Upper lobe of right lung (tissue), 1 donor: ENCODE results near the gene PAFAH1B2. TPM values are rescaled to one million over a fixed set of nuclear protein-coding genes. Genes with fewer than 3 reads are reported as not detected.

Experiments
- ATAC-seq: fragments of 200-7000 bp; cut with Tn5 transposase; one replicate; pipeline ENCODE4 v1.9.1; 2020; ENCODE audit warnings: mild to moderate bottlenecking, moderate library complexity
- DNase-seq: peaks from one replicate; pipeline ENCODE4 v3.0.0-alpha.2; 2020
- H3K27ac ChIP-seq: fragments of 200-600 bp; one replicate; pipeline ENCODE4 v1.8.0; 2022
- H3K27me3 ChIP-seq: fragments of 200-600 bp; one replicate; pipeline ENCODE4 v1.8.0; 2022; ENCODE audit warnings: mild to moderate bottlenecking
- H3K36me3 ChIP-seq: fragments of 200-600 bp; one replicate; pipeline ENCODE4 v1.8.0; 2022
- H3K4me1 ChIP-seq: fragments of 200-600 bp; one replicate; pipeline ENCODE4 v1.8.0; 2022
- H3K4me3 ChIP-seq: fragments of 200-600 bp; one replicate; pipeline ENCODE4 v1.8.0; 2022; ENCODE audit warnings: mild to moderate bottlenecking
- H3K9me3 ChIP-seq: fragments of 200-600 bp; one replicate; pipeline ENCODE4 v1.8.0; 2022
- CTCF ChIP-seq: fragments of 200-600 bp; IDR thresholded peaks from one replicate; pipeline ENCODE4 v1.8.0; 2022; ENCODE audit warnings: antibody characterized with exemption
- intact Hi-C: fragments of 100-400 bp; cut with DNase I; formaldehyde crosslinking; loops from one replicate; pipeline ENCODE4 v1.11.0; 2022
- total RNA-seq: library from RNA; stranded (reverse); fragmentation: NEBNext Ultra II Directional; extraction: Animal tissue kit (Norgen Biotek cat#: 25700); gene quantifications from one replicate; pipeline ENCODE4 v1.2.1, GENCODE V29; 2021
- donor health status: DM: no; HTN: yes; CAD: no; lungs with severe emphysema.

Gene PAFAH1B2
- total RNA-seq, 1 donor from 2014 or later, result 86.9 TPM

GRCh38 chr11:117189941-117190544 is 46.0 kb downstream of the PAFAH1B2 start:
- intact Hi-C loops, result no loop called here
- no peak for ATAC-seq
- H3K27me3 ChIP-seq, result no peaks in the 10 kb centered on the region
- H3K4me1 ChIP-seq, result no peaks in the 10 kb centered on the region
- H3K4me3 ChIP-seq, result no peak overlapping the region
- TF ChIP-seq CTCF, result no peak
- no peak overlapping the region for H3K27ac ChIP-seq
- H3K9me3 ChIP-seq, result no peaks in the 10 kb centered on the region
- H3K36me3 ChIP-seq, result peaks cover 49% of the 10 kb centered on the region
- peak; percentile 58 for DNase-seq

GRCh38 chr11:117191680-117192400 is 47.8 kb downstream of the PAFAH1B2 start:
- Histone ChIP-seq H3K9me3 (no peaks in the 10 kb centered on the region), H3K4me3 (no peak overlapping the region), H3K4me1 (no peaks in the 10 kb centered on the region), H3K27me3 (no peaks in the 10 kb centered on the region), H3K36me3 (peaks cover 49% of the 10 kb centered on the region), H3K27ac (no peak overlapping the region)
- ATAC-seq (no peak), DNase-seq (peak; percentile 61)
- no peak for TF ChIP-seq CTCF
- intact Hi-C loops, result no loop called here

GRCh38 chr11:117192401-117192875 is 48.4 kb downstream of the PAFAH1B2 start:
- peaks cover 49% of the 10 kb centered on the region for H3K36me3 ChIP-seq
- ATAC-seq (no peak), DNase-seq (no peak)
- no peaks in the 10 kb centered on the region for H3K4me1 ChIP-seq
- H3K4me3 ChIP-seq, result no peak overlapping the region
- no peaks in the 10 kb centered on the region for H3K9me3 ChIP-seq
- no peaks in the 10 kb centered on the region for H3K27me3 ChIP-seq
- intact Hi-C loops, result no loop called here
- no peak overlapping the region for H3K27ac ChIP-seq
- TF ChIP-seq CTCF, result no peak

GRCh38 chr11:117193130-117194020 is 49.3 kb downstream of the PAFAH1B2 start:
- H3K27ac ChIP-seq, result no peak overlapping the region
- H3K9me3 ChIP-seq, result no peaks in the 10 kb centered on the region
- DNase-seq (peak; percentile 59), ATAC-seq (no peak)
- peaks cover 5% of the 10 kb centered on the region for H3K4me1 ChIP-seq
- peaks cover 49% of the 10 kb centered on the region for H3K36me3 ChIP-seq
- intact Hi-C loops, result no loop called here
- no peak for TF ChIP-seq CTCF
- no peaks in the 10 kb centered on the region for H3K27me3 ChIP-seq
- H3K4me3 ChIP-seq, result no peak overlapping the region

- Histone ChIP-seq H3K27me3 (no peaks in the 10 kb centered on the region), H3K9me3 (no peaks in the 10 kb centered on the region), H3K27ac (no peak overlapping the region), H3K4me3 (no peak overlapping the region), H3K36me3 (peaks cover 46% of the 10 kb centered on the region), H3K4me1 (peaks cover 12% of the 10 kb centered on the region)
- no peak for ATAC-seq
- no peak for TF ChIP-seq CTCF
- intact Hi-C loops, result no loop called here
- no peak for DNase-seq
These were observed 50.2 kb downstream of the PAFAH1B2 start for GRCh38 chr11:117194267-117194666.
